Brain microvascular endothelial cell (primary cell): ENCODE data around the gene BMP3.

ENCODE experiments used
- DNase-seq: peaks from one replicate; pipeline ENCODE4 v3.0.0-alpha.2; 2020
- H3K27ac ChIP-seq: fragments of 250-450 bp; sonication (Bioruptor Pico); 2 replicates; pipeline ENCODE4 v1.5.1; 2020; ENCODE audit warnings: mild to moderate bottlenecking, moderate library complexity
- H3K27me3 ChIP-seq: fragments of 250-450 bp; sonication (Bioruptor Pico); replicated peaks from 2 replicates; pipeline ENCODE4 v1.5.1; 2020; ENCODE audit warnings: mild to moderate bottlenecking
- H3K36me3 ChIP-seq: fragments of 250-450 bp; sonication (Bioruptor Pico); replicated peaks from 2 replicates; pipeline ENCODE4 v1.5.1; 2020; ENCODE audit warnings: mild to moderate bottlenecking
- H3K4me3 ChIP-seq: 2 replicates; pipeline ENCODE4 v1.5.1; 2011; ENCODE audit warnings: low read depth, mild to moderate bottlenecking, control low read depth, low read length, moderate library complexity
- in situ Hi-C: cut with HindIII; loops from 2 replicates; pipeline ENCODE4 v1.10.0; 2017; ENCODE audit warnings: low sequenced_read_pairs, low pct_ligation_motif_present
- TF ChIP-seq, protein P1 (sequence below): IDR thresholded peaks from 2 replicates; pipeline ENCODE4 v1.5.1; 2011; ENCODE audit warnings: low read depth, mild to moderate bottlenecking, moderate library complexity, low read length, control low read depth, inconsistent platforms; ENCODE audit errors: missing control alignments

The BMP3 gene

DNA sequence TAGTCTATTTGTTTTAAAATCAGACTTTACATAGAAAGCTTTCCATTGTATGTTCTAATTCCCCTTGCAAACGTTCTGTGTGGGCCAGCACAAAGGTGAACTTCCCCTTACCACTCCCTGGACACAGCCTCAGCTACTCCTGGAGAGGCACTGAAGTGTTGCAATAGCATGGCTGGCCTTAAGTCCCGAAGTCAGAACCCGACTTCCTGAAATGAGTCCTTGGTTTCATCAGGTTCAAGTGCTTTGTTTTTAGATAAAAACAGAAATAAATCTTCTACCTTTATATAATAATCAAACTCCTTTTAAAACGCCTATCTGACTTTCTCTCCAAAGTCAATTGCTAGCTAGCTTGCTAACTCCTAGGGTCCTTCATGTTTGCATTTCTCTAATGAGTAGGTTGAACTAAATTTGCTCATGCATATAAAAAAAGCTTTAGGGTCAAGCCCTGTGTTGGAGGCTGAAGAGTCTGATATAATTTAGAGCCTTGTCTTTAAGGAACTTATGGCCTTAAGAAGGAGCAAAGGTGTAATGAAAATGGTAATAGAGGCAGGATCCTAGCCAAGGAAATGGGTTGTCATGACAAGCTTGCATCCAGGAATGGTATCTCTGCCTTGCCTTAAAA, 9.0 kb downstream of the BMP3 start:
- Histone ChIP-seq H3K27ac (no peak overlapping the region), H3K27me3 (peaks cover 3% of the 10 kb centered on the region), H3K4me3 (no peak overlapping the region), H3K36me3 (no peaks in the 10 kb centered on the region)
- TF ChIP-seq, protein P1, sequence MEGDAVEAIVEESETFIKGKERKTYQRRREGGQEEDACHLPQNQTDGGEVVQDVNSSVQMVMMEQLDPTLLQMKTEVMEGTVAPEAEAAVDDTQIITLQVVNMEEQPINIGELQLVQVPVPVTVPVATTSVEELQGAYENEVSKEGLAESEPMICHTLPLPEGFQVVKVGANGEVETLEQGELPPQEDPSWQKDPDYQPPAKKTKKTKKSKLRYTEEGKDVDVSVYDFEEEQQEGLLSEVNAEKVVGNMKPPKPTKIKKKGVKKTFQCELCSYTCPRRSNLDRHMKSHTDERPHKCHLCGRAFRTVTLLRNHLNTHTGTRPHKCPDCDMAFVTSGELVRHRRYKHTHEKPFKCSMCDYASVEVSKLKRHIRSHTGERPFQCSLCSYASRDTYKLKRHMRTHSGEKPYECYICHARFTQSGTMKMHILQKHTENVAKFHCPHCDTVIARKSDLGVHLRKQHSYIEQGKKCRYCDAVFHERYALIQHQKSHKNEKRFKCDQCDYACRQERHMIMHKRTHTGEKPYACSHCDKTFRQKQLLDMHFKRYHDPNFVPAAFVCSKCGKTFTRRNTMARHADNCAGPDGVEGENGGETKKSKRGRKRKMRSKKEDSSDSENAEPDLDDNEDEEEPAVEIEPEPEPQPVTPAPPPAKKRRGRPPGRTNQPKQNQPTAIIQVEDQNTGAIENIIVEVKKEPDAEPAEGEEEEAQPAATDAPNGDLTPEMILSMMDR = no peak
- no peak for DNase-seq
- in situ Hi-C loops = loop anchor here (10.0 kb wide), 1 partner anchor 675 kb away; no protein-coding TSS in a partner anchor

DNA sequence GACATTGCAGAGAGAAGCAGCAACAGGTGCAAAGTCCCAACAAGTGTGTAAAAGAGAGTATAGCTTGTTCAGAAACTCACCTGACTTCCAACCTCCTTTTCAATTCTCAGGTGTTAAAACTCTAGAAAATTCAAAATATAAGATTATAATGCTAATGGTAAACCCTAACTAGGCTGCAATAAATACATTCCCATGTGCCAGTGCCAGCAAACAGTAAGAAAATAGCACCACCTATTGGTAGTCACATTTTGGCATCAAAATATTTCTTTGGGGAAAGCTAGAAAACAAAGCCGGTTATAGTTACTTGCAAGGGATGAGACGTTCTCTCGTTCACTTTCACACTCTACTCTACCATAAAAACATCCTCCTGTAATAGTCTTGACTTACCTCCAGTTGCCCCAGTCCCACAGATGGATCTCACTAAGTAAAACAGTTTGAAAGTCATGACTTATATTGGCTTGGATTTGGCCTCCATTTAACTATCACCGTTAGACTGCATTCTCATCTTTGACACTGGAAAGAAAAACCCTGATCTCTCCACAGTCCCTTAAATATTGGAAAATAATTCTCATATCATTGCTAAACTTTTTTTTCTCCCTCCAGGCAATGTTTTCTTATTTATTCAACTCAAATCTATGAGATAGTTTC, 9.6 kb downstream of the BMP3 start:
- TF ChIP-seq, protein P1 = peak; percentile 64
- DNase-seq = peak; percentile 24
- in situ Hi-C loops = no loop called here
- no peak overlapping the region for H3K4me3 ChIP-seq
- no peaks in the 10 kb centered on the region for H3K36me3 ChIP-seq
- H3K27ac ChIP-seq = no peak overlapping the region
- peaks cover 3% of the 10 kb centered on the region for H3K27me3 ChIP-seq

DNA sequence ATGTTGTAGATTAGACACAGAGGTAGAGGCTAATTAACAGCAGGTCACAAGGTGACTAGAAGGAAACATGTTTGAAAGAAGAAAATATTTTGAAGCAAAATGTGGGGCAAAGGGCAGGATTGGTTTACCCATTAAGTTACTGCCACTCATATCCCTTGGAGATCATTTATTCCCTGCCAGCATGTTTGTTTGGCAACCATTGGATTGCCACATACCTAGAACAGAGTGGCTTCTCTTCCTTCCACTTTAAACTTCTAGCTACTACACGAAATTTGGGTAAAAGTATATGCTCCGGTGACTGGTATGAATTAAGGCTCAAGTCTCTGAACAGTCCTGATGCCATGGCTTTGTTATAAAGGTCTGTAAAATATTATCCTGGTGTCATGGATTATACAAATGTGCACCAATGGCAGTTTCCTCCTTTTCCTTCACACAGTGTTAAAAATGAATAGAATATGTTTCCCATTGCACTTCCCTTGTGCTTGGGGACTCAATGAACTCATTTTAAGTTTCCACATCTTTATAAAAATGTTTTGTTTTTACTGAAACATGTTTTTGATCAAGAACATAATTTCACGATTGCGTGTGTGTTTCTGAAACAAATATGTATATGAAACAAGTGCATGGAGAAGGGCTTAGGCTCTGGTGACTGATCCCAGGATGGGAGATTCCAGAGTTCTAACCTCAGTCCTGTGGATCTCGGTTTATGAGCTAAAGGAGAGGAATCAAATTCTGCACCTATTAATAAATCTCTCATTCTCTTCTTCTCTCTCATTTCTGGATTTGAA, 12.3 kb downstream of the BMP3 start:
- H3K36me3 ChIP-seq = no peaks in the 10 kb centered on the region
- H3K27me3 ChIP-seq = no peaks in the 10 kb centered on the region
- TF ChIP-seq, protein P1 = no peak
- H3K4me3 ChIP-seq = no peak overlapping the region
- no peak overlapping the region for H3K27ac ChIP-seq
- DNase-seq = no peak
- in situ Hi-C loops = no loop called here

DNA sequence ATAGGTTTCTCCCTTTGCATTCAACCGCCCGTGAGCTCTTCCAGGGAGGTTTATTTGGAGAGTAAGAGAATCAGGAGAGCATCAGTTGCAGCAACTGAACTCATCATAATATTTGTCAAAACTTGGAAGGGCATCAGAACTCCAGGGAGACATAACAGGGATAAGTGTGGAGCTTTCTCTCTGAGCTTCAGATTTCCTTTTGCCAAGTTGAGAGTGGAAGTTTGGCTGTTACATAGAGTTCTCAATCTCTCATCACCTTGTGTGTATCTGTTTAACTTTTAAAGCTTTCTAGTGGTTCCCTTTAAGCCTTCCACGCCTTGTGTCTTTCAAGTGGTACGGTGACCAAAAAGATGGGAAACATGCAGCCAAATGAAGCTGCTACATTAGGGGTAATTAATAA, 18.8 kb downstream of the BMP3 start:
- Histone ChIP-seq H3K4me3 (no peak overlapping the region), H3K27me3 (no peaks in the 10 kb centered on the region), H3K27ac (no peak overlapping the region), H3K36me3 (no peaks in the 10 kb centered on the region)
- DNase-seq = no peak
- TF ChIP-seq, protein P1 = no peak
- in situ Hi-C loops = no loop called here

DNA sequence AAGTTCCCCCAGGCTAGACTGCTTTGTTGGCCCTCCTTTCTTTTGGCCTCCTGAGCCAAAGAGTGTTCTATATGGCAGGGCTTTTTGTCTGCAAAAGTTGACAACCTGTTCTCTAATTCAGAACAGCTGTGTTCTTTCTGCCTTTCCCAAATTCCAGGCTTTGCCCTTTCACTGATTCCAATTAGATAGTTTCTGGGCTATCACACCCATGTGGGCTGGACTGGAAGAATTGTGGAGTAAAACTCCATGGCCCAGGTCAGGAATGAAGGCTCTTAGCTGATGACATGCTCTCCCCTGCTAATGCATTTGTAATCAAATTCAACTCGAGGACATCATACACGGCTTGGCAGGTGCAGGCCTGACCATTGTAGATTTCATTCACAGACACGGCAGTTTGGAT, 19.4 kb downstream of the BMP3 start:
- no peak overlapping the region for H3K27ac ChIP-seq
- TF ChIP-seq, protein P1 = no peak
- H3K27me3 ChIP-seq = no peaks in the 10 kb centered on the region
- DNase-seq = no peak
- no peak overlapping the region for H3K4me3 ChIP-seq
- in situ Hi-C loops = no loop called here
- H3K36me3 ChIP-seq = no peaks in the 10 kb centered on the region
